Endothelial cell of umbilical vein (primary cell): ENCODE results near the gene PDGFRB. TPM values are rescaled to one million over a fixed set of nuclear protein-coding genes. Genes with fewer than 3 reads are reported as not detected.

Experiments used
- BruUV-seq: library from RNA; stranded (reverse); fragments of 400-500 nt; replicated peaks from 2 replicates; lab custom pipeline; 2021; lab: Mats Ljungman, UMichigan
- CTCF ChIA-PET: fragments of 300-600, 350-600 bp; sonication (Branson Sonifier 250); formaldehyde crosslinking; loops from one replicate; lab custom pipeline; 2021; ENCODE audit warnings: antibody characterized with exemption, inconsistent platforms; lab: Charles Lee
- POLR2A ChIA-PET: fragments of 300-600, 350-600 bp; sonication (Branson Sonifier 250); formaldehyde crosslinking; loops from one replicate; lab custom pipeline; 2021; ENCODE audit warnings: antibody characterized with exemption, inconsistent platforms; lab: Charles Lee
- DNase-seq: peaks from one replicate; pipeline ENCODE4 v3.0.0-alpha.2; 2011; ENCODE audit warnings: low read depth, low spot score
- FAIRE-seq: peaks from 2 replicates; lab custom pipeline; 2011; peaks lifted over from hg19 to GRCh38; lab: Jason Lieb, UNC
- H2AFZ ChIP-seq: 2 replicates; pipeline ENCODE4 v1.6.0; 2012; ENCODE audit warnings: low read depth, low read length, control low read depth, inconsistent platforms
- H3K27ac ChIP-seq: 2 replicates; pipeline ENCODE4 v1.5.1; 2011; ENCODE audit warnings: low read depth, mild to moderate bottlenecking, control low read depth, low read length, moderate library complexity; ENCODE audit not compliant: insufficient read depth
- H3K27me3 ChIP-seq, 2 experiments: 2 replicates each; pipeline versions ENCODE4 v1.6.0 to v1.6.1; 2011; ENCODE audit warnings: low read length in 2 of 2, mixed read lengths in 1 of 2; ENCODE audit not compliant: control insufficient read depth in 2 of 2, insufficient read depth in 2 of 2
- H3K36me3 ChIP-seq, 2 experiments: 2 replicates in 1 of 2; 3 replicates in 1 of 2; pipeline ENCODE4 v1.5.1; 2011; ENCODE audit warnings: low read length in 2 of 2, mild to moderate bottlenecking in 1 of 2, moderate library complexity in 1 of 2; ENCODE audit not compliant: control insufficient read depth in 2 of 2, insufficient read depth in 2 of 2; ENCODE audit errors: extremely low read depth in 1 of 2
- H3K4me1 ChIP-seq: 3 replicates; pipeline ENCODE4 v1.5.1; 2011; ENCODE audit warnings: mild to moderate bottlenecking, low read length; ENCODE audit not compliant: control insufficient read depth, insufficient read depth; ENCODE audit errors: extremely low read depth
- H3K4me2 ChIP-seq: 2 replicates; pipeline ENCODE4 v1.6.1; 2011; ENCODE audit warnings: low read length, control low read depth, mixed read lengths; ENCODE audit not compliant: insufficient read depth
- H3K4me3 ChIP-seq, 3 experiments: fragments of 200-600 bp in 1 of 3; sonication (generic), shearing (Covaris generic) in 1 of 3; replicated peaks in 1 of 3; 2 replicates each; pipeline ENCODE4 v1.5.1; 2011 to 2016; ENCODE audit warnings: control low read depth in 3 of 3, low read length in 3 of 3, mild to moderate bottlenecking in 2 of 3, inconsistent platforms in 1 of 3, low read depth in 1 of 3, moderate library complexity in 1 of 3; ENCODE audit not compliant: insufficient read depth in 1 of 3
- H3K79me2 ChIP-seq: 2 replicates; pipeline ENCODE4 v1.6.0; 2012; ENCODE audit warnings: low read length, inconsistent platforms; ENCODE audit not compliant: control insufficient read depth, insufficient read depth
- H3K9ac ChIP-seq: replicated peaks from 2 replicates; pipeline ENCODE3; 2011; ENCODE audit warnings: low read length, control low read depth; ENCODE audit not compliant: insufficient read depth; ENCODE audit errors: extremely low read depth
- H3K9me1 ChIP-seq: replicated peaks from 3 replicates; pipeline ENCODE4 v1.6.0; 2011; ENCODE audit warnings: mild to moderate bottlenecking, low read length; ENCODE audit not compliant: control insufficient read depth, insufficient read depth; ENCODE audit errors: extremely low read depth
- H3K9me3 ChIP-seq: replicated peaks from 2 replicates; pipeline ENCODE4 v1.5.1; 2012; ENCODE audit warnings: low read length, inconsistent platforms; ENCODE audit not compliant: control insufficient read depth, insufficient read depth
- H4K20me1 ChIP-seq: replicated peaks from 2 replicates; pipeline ENCODE3; 2011; ENCODE audit warnings: mild to moderate bottlenecking, low read length; ENCODE audit not compliant: control insufficient read depth, insufficient read depth; ENCODE audit errors: extremely low read depth
- CTCF ChIP-seq, 2 donors: IDR thresholded peaks; 1 replicate in 1 of 2; 2 replicates in 1 of 2; pipeline ENCODE4 v1.5.1; 2011; ENCODE audit warnings: low read length in 2 of 2, mild to moderate bottlenecking in 2 of 2, moderate library complexity in 2 of 2, control low read depth in 1 of 2, inconsistent platforms in 1 of 2, low read depth in 1 of 2; ENCODE audit not compliant: insufficient read depth in 1 of 2; ENCODE audit errors: extremely low read depth in 1 of 2
- EZH2 ChIP-seq: IDR thresholded peaks from 2 replicates; pipeline ENCODE4 v1.6.1; 2012; ENCODE audit warnings: borderline replicate concordance, low read depth, mild to moderate bottlenecking, moderate library complexity, low read length, inconsistent platforms; ENCODE audit not compliant: severe bottlenecking
- FOS ChIP-seq: IDR thresholded peaks from 2 replicates; pipeline ENCODE4 v1.6.1; 2011; ENCODE audit warnings: mild to moderate bottlenecking, low read length, moderate library complexity, borderline replicate concordance; ENCODE audit not compliant: insufficient read depth
- GATA2 ChIP-seq: IDR thresholded peaks from 2 replicates; pipeline ENCODE4 v1.7.0; 2011; ENCODE audit warnings: low read depth, mild to moderate bottlenecking, moderate library complexity, mixed read lengths, low read length; ENCODE audit not compliant: insufficient read length, insufficient read depth
- JUN ChIP-seq: IDR thresholded peaks from 2 replicates; pipeline ENCODE4 v1.6.1; 2011; ENCODE audit warnings: borderline replicate concordance, low read depth; ENCODE audit not compliant: insufficient read length, insufficient read depth
- MAX ChIP-seq: IDR thresholded peaks from 2 replicates; pipeline ENCODE4 v1.6.1; 2011; ENCODE audit not compliant: insufficient read depth, insufficient read length
- MYC ChIP-seq: IDR thresholded peaks from one replicate; pipeline ENCODE4 v1.6.1; 2011; ENCODE audit warnings: mild to moderate bottlenecking, low read depth, low read length
- POLR2A ChIP-seq: IDR thresholded peaks from 2 replicates; pipeline ENCODE4 v1.6.1; 2012; ENCODE audit warnings: low read depth, mild to moderate bottlenecking, control low read depth, low read length
- POLR2AphosphoS5 ChIP-seq: IDR thresholded peaks from 2 replicates; pipeline ENCODE4 v1.6.1; 2012; ENCODE audit warnings: low read depth, mild to moderate bottlenecking, control low read depth, low read length, moderate library complexity; ENCODE audit not compliant: insufficient read depth
- dilution Hi-C: fragments of 300-500 bp; cut with MboI; formaldehyde crosslinking; loops from one replicate; pipeline ENCODE4 v1.15.0; 2019; ENCODE audit warnings: low sequenced_read_pairs; ENCODE audit not compliant: extremely low pct_ligation_motif_present
- intact Hi-C: fragments of 100-400 bp; cut with micrococcal nuclease; formaldehyde crosslinking; loops from one replicate; pipeline ENCODE4 v1.10.0; 2022
- polyA plus RNA-seq, 4 experiments: library from polyadenylated mRNA; depleted of rRNA in 3 of 4; stranded (reverse) in 3 of 4; unstranded in 1 of 4; fragments of >200 nt; gene quantifications; 2 replicates each; pipeline versions ENCODE4 v1.2.1 to v1.2.3, GENCODE V29; 2011 to 2012; ENCODE audit warnings: missing spikeins in 1 of 4
- total RNA-seq: library from RNA; stranded (reverse); gene quantifications from 2 replicates; pipeline ENCODE4 v1.2.3, GENCODE V29; 2021

The PDGFRB gene
- total and polyA plus RNA-seq, 2 donors (not counting 3 experiments of a cell fraction or from before 2014, with no cell fraction given): 1.4 to 1.7 TPM

GRCh38 chr5:150140830-150141229 is 14.8 kb downstream of the PDGFRB start:
- dilution Hi-C loops (no loop called here), intact Hi-C loops (no loop called here)
- H3K4me3 ChIP-seq: no peak overlapping the region
- no peak overlapping the region for H2AFZ ChIP-seq
- ChIA-PET CTCF (interaction anchor here (1.1 kb wide), 1 partner anchor 78 kb away, joined by 4 read pairs; no protein-coding TSS in a partner anchor), POLR2A (no interaction called here)
- no peak overlapping the region for H3K27ac ChIP-seq
- no peaks in the 10 kb centered on the region for H3K79me2 ChIP-seq
- H3K4me1 ChIP-seq: peaks cover 17% of the 10 kb centered on the region
- no TSS peak for BruUV-seq
- no peaks in the 10 kb centered on the region for H3K9me3 ChIP-seq
- H3K9me1 ChIP-seq: no peaks in the 10 kb centered on the region
- DNase-seq (no peak), FAIRE-seq (no peak)
- H3K36me3 ChIP-seq: no peaks in the 10 kb centered on the region
- H3K4me2 ChIP-seq: no peak overlapping the region
- no peaks in the 10 kb centered on the region for H3K27me3 ChIP-seq
- TF ChIP-seq GATA2: no peak
- no peak for TF ChIP-seq POLR2AphosphoS5
- no peak for TF ChIP-seq MYC
- TF ChIP-seq EZH2: no peak
- TF ChIP-seq FOS: no peak
- no peak for TF ChIP-seq MAX
- TF ChIP-seq JUN: no peak
- no peak for TF ChIP-seq CTCF (IDR thresholded peaks at IDR 0.05; ENCODE audit: extremely low read depth in 1 of 2, insufficient read depth in 1 of 2, low read depth in 1 of 2, low read length in 2 of 2)
- TF ChIP-seq POLR2A: no peak
- no peak overlapping the region for H3K9ac ChIP-seq
- H4K20me1 ChIP-seq: no peaks in the 10 kb centered on the region
